Keratinocyte (primary cell): Measurements from ENCODE around the gene PIK3AP1. TPM values are rescaled to one million over a fixed set of nuclear protein-coding genes. Genes with fewer than 3 reads are reported as not detected.

Experiments used
- DNase-seq: peaks from one replicate; pipeline ENCODE4 v3.0.0-alpha.2; 2011; ENCODE audit warnings: low read depth, missing footprints, low spot score
- FAIRE-seq: peaks from 2 replicates; lab custom pipeline; 2011; peaks lifted over from hg19 to GRCh38; lab: Jason Lieb, UNC
- H2AFZ ChIP-seq: 2 replicates; pipeline ENCODE4 v1.6.0; 2012; ENCODE audit warnings: low read length, control low read depth, inconsistent platforms; ENCODE audit not compliant: control insufficient read depth
- H3K27ac ChIP-seq: 2 replicates; pipeline ENCODE4 v1.5.1; 2011; ENCODE audit warnings: low read length; ENCODE audit not compliant: control insufficient read depth, insufficient read depth
- H3K27me3 ChIP-seq: 3 replicates; pipeline ENCODE4 v1.6.0; 2011; ENCODE audit warnings: low read length; ENCODE audit not compliant: control insufficient read depth, insufficient read depth; ENCODE audit errors: extremely low read depth
- H3K36me3 ChIP-seq, 2 experiments: 2 replicates in 1 of 2; 3 replicates in 1 of 2; pipeline ENCODE4 v1.5.1; 2011; ENCODE audit warnings: low read length in 2 of 2, mild to moderate bottlenecking in 1 of 2; ENCODE audit not compliant: control insufficient read depth in 2 of 2, insufficient read depth in 2 of 2; ENCODE audit errors: extremely low read depth in 1 of 2
- H3K4me1 ChIP-seq: 3 replicates; pipeline ENCODE4 v1.5.1; 2011; ENCODE audit warnings: low read length; ENCODE audit not compliant: control insufficient read depth, insufficient read depth; ENCODE audit errors: extremely low read depth
- H3K4me2 ChIP-seq: 3 replicates; pipeline ENCODE4 v1.6.0; 2011; ENCODE audit warnings: low read depth, low read length; ENCODE audit not compliant: control insufficient read depth, insufficient read depth; ENCODE audit errors: extremely low read depth
- H3K4me3 ChIP-seq, 3 experiments: fragments of 200-600 bp in 1 of 3; sonication (generic) in 1 of 3; 2 replicates in 2 of 3; 3 replicates in 1 of 3; pipeline ENCODE4 v1.5.1; 2011 to 2016; ENCODE audit warnings: low read length in 3 of 3, mild to moderate bottlenecking in 3 of 3, control low read depth in 2 of 3, inconsistent platforms in 1 of 3, low read depth in 1 of 3, mixed read lengths in 1 of 3, mixed run types in 1 of 3, moderate library complexity in 1 of 3; ENCODE audit not compliant: control insufficient read depth in 2 of 3, insufficient read depth in 2 of 3; ENCODE audit errors: extremely low read depth in 1 of 3
- H3K79me2 ChIP-seq: 2 replicates; pipeline ENCODE4 v1.6.0; 2012; ENCODE audit warnings: low read length; ENCODE audit not compliant: control insufficient read depth, insufficient read depth
- H3K9ac ChIP-seq: 3 replicates; pipeline ENCODE4 v1.6.0; 2011; ENCODE audit warnings: low read length; ENCODE audit not compliant: control insufficient read depth, insufficient read depth; ENCODE audit errors: extremely low read depth
- H3K9me1 ChIP-seq: 3 replicates; pipeline ENCODE4 v1.6.0; 2011; ENCODE audit warnings: low read length; ENCODE audit not compliant: control insufficient read depth, insufficient read depth; ENCODE audit errors: extremely low read depth
- H3K9me3 ChIP-seq: 2 replicates; pipeline ENCODE4 v1.5.1; 2012; ENCODE audit warnings: low read depth, low read length; ENCODE audit not compliant: control insufficient read depth
- H4K20me1 ChIP-seq: 3 replicates; pipeline ENCODE4 v1.6.0; 2011; ENCODE audit warnings: low read length; ENCODE audit not compliant: control insufficient read depth, insufficient read depth; ENCODE audit errors: extremely low read depth
- CTCF ChIP-seq, 3 experiments: IDR thresholded peaks in 1 of 3; conservative IDR thresholded peaks in 1 of 3; optimal IDR thresholded peaks in 1 of 3; 2 replicates in 2 of 3; 3 replicates in 1 of 3; pipeline versions ENCODE3 to v1.5.1; 2011; ENCODE audit warnings: low read length in 3 of 3, mild to moderate bottlenecking in 3 of 3, moderate library complexity in 2 of 3, control low read depth in 1 of 3, inconsistent platforms in 1 of 3; ENCODE audit not compliant: insufficient read depth in 2 of 3; ENCODE audit errors: extremely low read depth in 1 of 3
- EZH2 ChIP-seq: IDR thresholded peaks from one replicate; pipeline ENCODE4 v1.6.1; 2012; ENCODE audit warnings: inconsistent platforms, mild to moderate bottlenecking, low read length, moderate library complexity
- dilution Hi-C: fragments of 300-500 bp; cut with MboI; formaldehyde crosslinking; loops from one replicate; pipeline ENCODE4 v1.7.0; 2020; ENCODE audit warnings: low sequenced_read_pairs; ENCODE audit not compliant: extremely low pct_ligation_motif_present
- polyA plus RNA-seq, 5 experiments: library from polyadenylated mRNA; depleted of rRNA in 3 of 5; stranded (reverse) in 3 of 5; stranded (forward) in 1 of 5; unstranded in 1 of 5; fragments of >200 nt; gene quantifications; 1 replicate in 1 of 5; 2 replicates in 3 of 5; 3 replicates in 1 of 5; pipeline versions ENCODE4 v1.2.1 to v1.2.3, GENCODE V29; 2011 to 2012; ENCODE audit warnings: missing spikeins in 2 of 5, low read depth in 1 of 5, low replicate concordance in 1 of 5

The PIK3AP1 gene
- polyA plus RNA-seq, 1 donor (not counting 4 experiments of a cell fraction or from before 2014, with no cell fraction given), result not detected

- dilution Hi-C loops, result no loop called here
- no peaks in the 10 kb centered on the region for H3K79me2 ChIP-seq
- DNase-seq, result no peak
- H3K36me3 ChIP-seq, result no peaks in the 10 kb centered on the region
- no peak overlapping the region for H3K27ac ChIP-seq
- no peak for TF ChIP-seq EZH2
- TF ChIP-seq CTCF (optimal IDR thresholded peaks at IDR 0.05 in 1 of 3, IDR thresholded peaks at IDR 0.05 in 1 of 3, conservative IDR thresholded peaks at IDR 0.05 in 1 of 3; ENCODE audit: extremely low read depth in 1 of 3, insufficient read depth in 2 of 3, low read length in 3 of 3), result no peak
- no peaks in the 10 kb centered on the region for H4K20me1 ChIP-seq
- no peak overlapping the region for H3K9ac ChIP-seq
- no peak overlapping the region for H3K4me2 ChIP-seq
- H3K4me1 ChIP-seq, result no peaks in the 10 kb centered on the region
- no peaks in the 10 kb centered on the region for H3K27me3 ChIP-seq
- no peak overlapping the region for H3K4me3 ChIP-seq
- no peaks in the 10 kb centered on the region for H3K9me3 ChIP-seq
- no peaks in the 10 kb centered on the region for H3K9me1 ChIP-seq
- FAIRE-seq, result no peak
- no peak overlapping the region for H2AFZ ChIP-seq
Measured at GRCh38 chr10:96686514-96686913, 33.8 kb downstream of the PIK3AP1 start.

- Histone ChIP-seq H3K4me1 (no peaks in the 10 kb centered on the region), H3K27ac (no peak overlapping the region), H4K20me1 (no peaks in the 10 kb centered on the region), H3K79me2 (no peaks in the 10 kb centered on the region), H3K4me2 (no peak overlapping the region), H3K9me3 (no peaks in the 10 kb centered on the region), H3K36me3 (no peaks in the 10 kb centered on the region), H3K9ac (no peak overlapping the region), H3K9me1 (no peaks in the 10 kb centered on the region), H3K4me3 (no peak overlapping the region), H2AFZ (no peak overlapping the region), H3K27me3 (no peaks in the 10 kb centered on the region)
- TF ChIP-seq EZH2 (no peak), CTCF (optimal IDR thresholded peaks at IDR 0.05 in 1 of 3, IDR thresholded peaks at IDR 0.05 in 1 of 3, conservative IDR thresholded peaks at IDR 0.05 in 1 of 3; ENCODE audit: extremely low read depth in 1 of 3, insufficient read depth in 2 of 3, low read length in 3 of 3) (no peak)
- DNase-seq, result no peak
- dilution Hi-C loops, result no loop called here
- no peak for FAIRE-seq
Measured at GRCh38 chr10:96685306-96685705, 35.0 kb downstream of the PIK3AP1 start.
